GM21528 (cell line): ENCODE results near the gene RUVBL1.

Experiments used
- ATAC-seq: cut with Tn5 transposase; IDR thresholded peaks from one replicate; pipeline ENCODE4 v1.9.1; 2021; ENCODE audit warnings: mild to moderate bottlenecking, moderate library complexity; ENCODE audit not compliant: unreplicated experiment, low FRiP score

The RUVBL1 gene

GRCh38 chr3:128083980-128084674 lies 39.5 kb downstream of the RUVBL1 start:
- ATAC-seq: no peak

- ATAC-seq: no peak
These were observed 40.2 kb downstream of the RUVBL1 start for GRCh38 chr3:128083396-128083795.

GRCh38 chr3:128082546-128082945 lies 41.1 kb downstream of the RUVBL1 start:
- ATAC-seq: no peak

- no peak for ATAC-seq
These were observed 41.8 kb downstream of the RUVBL1 start for GRCh38 chr3:128081846-128082245.

- ATAC-seq: no peak
These were observed 42.4 kb downstream of the RUVBL1 start for GRCh38 chr3:128081226-128081625.

- ATAC-seq: no peak
These were observed 43.1 kb downstream of the RUVBL1 start for GRCh38 chr3:128080323-128081080.

GRCh38 chr3:128079823-128080222 lies 43.8 kb downstream of the RUVBL1 start:
- no peak for ATAC-seq

GRCh38 chr3:128078875-128079274 lies 44.7 kb downstream of the RUVBL1 start:
- no peak for ATAC-seq

- ATAC-seq: no peak
These were observed 45.3 kb downstream of the RUVBL1 start for GRCh38 chr3:128078322-128078721.

GRCh38 chr3:128077665-128078064 lies 45.9 kb downstream of the RUVBL1 start:
- no peak for ATAC-seq

- no peak for ATAC-seq
These were observed 46.4 kb downstream of the RUVBL1 start for GRCh38 chr3:128077202-128077624.

GRCh38 chr3:128076483-128077201 lies 47.0 kb downstream of the RUVBL1 start:
- no peak for ATAC-seq

GRCh38 chr3:128075522-128076482 lies 47.8 kb downstream of the RUVBL1 start:
- ATAC-seq: no peak

- no peak for ATAC-seq
These were observed 48.6 kb downstream of the RUVBL1 start for GRCh38 chr3:128074851-128075521.

GRCh38 chr3:128073807-128074206 lies 49.8 kb downstream of the RUVBL1 start:
- no peak for ATAC-seq

GRCh38 chr3:128073185-128073725 lies 50.4 kb downstream of the RUVBL1 start:
- ATAC-seq: no peak

- ATAC-seq: no peak
These were observed 51.0 kb downstream of the RUVBL1 start for GRCh38 chr3:128072454-128073184.

- ATAC-seq: no peak
These were observed 51.7 kb downstream of the RUVBL1 start for GRCh38 chr3:128071771-128072453.
